ENCODE data around the gene CSNK1G1.

Gene CSNK1G1

DNA sequence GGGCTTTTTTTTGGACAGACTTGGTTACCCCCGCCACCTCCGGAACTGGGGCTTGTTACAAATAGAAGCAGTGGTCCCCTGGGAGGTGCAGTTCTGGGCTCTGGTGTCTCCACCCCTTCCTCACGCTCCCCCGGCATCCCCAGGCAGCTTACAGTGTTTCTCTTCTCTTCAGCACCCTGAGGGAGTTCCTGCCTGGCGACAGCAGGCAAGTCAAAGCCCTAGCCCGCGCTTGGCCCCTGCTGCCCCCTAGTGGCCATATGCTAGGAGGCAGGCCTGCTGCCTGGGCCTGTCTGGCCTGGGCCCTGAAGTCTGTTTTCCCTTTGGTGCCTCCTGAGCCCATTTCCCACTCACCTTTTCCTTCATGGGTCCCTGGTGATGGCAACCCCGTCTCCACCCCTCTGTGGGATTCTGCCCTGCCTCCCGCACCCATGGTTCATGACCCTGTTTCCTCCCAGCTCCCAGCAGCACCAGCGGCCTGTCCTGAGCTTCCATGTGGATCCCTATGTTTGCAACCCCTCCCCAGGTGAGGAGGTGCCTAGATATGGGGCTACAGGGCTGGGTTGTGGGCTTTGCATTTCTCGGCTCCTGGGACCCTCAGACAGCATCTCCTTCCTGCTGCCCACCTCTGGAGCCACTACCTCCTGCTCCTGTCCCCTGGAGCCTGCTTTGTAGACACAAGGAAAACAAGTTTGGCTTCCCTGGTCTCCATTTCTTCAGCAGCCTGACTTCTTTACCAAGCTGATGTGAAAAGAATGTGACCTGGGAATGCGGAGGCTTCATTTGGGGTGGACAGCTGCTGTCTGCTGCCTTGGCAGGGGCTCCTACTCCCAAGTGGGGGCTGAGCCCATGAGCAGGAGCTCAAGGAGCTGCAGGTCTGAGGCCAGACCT lies 202.2 kb downstream of the CSNK1G1 start:
- DNase-seq (ENCODE audit: low read depth) = peak; percentile 86

DNA sequence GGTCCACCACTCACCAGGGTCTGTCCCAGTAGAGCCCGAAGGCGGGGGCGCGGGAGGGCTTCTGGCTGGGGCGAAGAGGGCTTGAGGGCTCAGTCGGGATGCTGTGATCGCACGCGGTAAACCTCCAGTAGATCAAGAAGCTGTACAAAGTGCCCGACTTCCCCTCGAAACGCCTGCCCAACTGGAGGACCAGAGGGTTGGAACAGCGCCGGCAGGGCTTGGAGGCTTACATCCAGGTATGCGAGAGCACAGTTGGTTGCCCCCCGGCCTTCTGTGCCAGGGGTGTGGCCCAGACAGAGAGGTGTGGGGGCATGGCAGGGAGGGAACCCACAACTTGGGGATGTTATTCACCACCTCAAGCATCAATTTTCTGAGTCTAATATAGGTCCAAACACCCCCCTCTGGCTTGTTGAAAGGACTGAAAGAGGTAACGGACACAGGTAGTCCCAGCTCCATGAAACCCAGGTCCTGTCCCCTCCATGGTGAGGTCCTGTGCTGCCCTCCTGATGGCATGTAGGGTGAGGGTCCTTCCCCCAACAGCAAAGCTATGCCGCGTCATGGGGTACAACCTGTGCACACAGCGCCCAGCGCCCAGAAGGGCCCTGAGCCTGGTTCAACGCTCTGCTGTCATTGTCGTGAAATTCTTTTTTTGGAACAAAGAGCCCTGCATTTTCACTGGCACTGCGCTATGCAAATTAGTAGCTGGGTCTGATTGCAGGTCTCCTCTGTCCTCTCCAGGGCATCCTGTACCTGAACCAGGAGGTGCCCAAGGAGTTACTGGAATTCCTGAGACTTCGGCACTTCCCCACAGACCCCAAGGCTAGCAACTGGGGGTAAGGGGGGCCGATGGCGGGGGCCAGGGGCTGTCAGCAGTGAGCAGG lies 203.2 kb downstream of the CSNK1G1 start:
- DNase-seq (ENCODE audit: low read depth) = no peak

DNA sequence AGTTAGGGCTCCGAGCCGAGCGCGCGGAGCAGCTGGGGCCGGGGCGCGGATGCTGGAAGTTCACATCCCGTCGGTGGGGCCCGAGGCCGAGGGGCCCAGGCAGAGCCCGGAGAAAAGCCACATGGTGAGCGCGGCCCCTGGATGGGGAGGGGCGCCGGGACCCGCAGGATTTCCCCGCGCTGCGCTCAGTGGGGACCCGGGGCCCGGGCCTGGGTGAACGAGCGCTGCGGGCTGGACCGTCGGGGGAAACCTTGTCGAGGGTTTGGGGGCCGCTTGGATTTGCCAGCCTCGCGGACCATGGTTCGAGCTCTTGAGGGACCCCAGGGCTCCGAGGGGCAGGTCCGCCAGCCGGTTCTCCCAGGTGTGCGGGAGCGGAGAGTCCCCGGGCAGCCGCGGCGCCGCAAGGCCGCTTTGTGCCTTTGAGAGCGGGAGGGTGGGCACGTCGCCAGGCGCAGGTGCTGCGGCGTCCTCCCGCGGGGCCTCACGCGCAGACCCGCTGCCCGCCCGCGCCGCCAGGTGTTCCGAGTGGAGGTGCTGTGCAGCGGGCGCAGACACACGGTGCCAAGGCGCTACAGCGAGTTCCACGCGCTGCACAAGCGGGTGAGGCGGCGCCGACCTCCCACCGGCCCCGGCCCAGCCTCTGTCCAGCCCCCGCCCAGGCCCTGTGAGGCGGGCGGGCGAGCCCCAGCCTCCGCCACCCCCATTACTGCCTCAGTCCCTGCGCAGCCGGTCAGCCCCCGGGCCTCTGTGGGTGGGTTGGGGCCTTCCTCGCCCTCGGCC lies 204.1 kb downstream of the CSNK1G1 start, which contains the start of gene SNX22:
Gene SNX22 (plus strand): TSS at position 5 of the 780 bp plus-strand sequence. CDS start 45 bp downstream, at position 50.
- DNase-seq (ENCODE audit: low read depth) = no peak

DNA sequence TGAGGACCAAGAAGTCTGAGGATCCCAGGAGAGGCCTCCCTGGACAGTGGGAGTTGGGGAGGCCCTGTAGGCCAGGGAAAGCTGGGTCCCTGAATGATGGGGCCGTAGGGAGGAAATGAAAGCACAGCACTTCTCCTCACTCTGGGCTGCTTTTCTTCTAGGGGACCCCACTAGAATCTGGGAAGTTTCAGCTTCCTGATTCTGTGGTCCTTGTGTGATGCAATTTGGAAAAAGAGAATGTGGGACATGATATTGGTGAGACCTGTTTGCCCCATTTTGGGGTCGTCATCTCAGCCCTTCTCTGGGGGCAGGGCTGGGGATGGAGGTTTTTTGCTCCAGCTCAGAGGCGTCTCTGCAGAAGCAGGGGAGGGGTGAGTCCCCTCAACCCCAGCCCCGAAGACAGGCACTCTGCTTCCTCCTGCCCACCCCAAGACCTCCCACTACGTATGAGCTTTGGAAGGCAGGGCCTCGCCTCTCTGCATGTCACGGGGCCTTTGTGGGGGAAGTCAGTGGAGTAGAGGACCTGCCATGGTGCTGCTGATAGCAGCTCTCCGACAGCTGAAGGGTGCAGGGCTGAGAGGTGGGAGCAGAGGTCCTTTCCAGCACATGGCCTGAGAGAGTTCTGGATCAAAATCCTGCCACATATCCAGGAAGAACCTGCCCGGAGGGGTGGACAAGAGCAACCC lies 205.9 kb downstream of the CSNK1G1 start:
- no peak for DNase-seq (ENCODE audit: low read depth)

DNA sequence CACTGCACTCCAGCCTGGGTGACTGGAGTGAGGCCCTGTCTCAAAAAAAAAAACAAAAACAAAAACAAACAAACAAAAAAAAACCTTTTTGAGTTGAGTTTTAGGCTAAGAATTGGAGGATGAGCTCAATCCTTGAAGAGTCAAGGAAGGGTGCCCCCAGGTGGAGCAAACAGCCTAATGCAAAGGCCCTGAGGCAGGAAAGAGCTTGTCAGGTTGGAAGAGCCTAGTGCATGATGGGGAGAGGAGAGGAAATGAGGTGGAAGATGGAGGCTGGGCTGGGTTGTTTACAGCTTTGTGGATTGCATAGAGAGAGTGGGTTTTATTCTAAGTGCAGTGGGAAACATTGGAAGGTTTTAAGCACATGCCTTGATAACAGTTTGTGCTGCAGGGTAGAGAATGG lies 206.5 kb downstream of the CSNK1G1 start:
- DNase-seq (ENCODE audit: low read depth) = peak; percentile 26

DNA sequence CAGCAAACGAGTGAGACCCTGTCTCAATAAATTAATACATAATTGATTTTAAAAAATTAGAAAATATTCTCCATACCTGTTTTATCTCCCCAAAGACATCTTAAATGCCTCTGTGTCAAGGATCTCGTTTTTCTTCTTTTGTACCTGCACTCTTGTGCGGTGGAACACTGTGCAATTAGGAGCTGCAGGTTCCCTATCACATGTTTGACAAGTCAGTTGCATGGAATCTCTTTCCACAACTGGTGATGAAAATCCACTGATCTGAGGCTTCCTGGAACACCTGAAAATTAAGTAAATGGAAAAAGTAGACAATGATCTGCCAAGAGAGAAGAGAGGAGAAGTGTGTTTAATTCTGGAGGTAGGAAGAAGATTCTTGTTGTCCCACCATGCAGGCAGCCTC lies 207.4 kb downstream of the CSNK1G1 start:
- DNase-seq (ENCODE audit: low read depth) = no peak

DNA sequence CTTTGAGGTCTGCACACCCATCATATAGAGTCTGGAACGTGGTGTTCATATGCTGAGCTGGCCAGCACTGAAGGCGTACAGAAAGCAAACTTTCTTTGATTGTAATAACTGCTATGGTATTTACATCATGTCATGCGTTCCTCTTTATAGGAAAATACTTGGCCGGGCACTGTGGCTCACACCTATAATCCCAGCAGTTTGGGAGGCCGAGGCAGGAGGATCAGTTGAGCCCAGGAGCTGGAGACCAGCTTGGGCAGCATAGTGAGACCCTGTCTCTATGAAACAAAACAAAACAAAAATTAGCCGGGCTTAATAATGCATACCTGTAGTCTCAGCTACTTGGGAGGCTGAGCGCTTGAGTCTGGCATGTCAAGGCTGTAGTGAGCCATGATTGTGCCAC lies 207.8 kb downstream of the CSNK1G1 start:
- DNase-seq (ENCODE audit: low read depth) = no peak

DNA sequence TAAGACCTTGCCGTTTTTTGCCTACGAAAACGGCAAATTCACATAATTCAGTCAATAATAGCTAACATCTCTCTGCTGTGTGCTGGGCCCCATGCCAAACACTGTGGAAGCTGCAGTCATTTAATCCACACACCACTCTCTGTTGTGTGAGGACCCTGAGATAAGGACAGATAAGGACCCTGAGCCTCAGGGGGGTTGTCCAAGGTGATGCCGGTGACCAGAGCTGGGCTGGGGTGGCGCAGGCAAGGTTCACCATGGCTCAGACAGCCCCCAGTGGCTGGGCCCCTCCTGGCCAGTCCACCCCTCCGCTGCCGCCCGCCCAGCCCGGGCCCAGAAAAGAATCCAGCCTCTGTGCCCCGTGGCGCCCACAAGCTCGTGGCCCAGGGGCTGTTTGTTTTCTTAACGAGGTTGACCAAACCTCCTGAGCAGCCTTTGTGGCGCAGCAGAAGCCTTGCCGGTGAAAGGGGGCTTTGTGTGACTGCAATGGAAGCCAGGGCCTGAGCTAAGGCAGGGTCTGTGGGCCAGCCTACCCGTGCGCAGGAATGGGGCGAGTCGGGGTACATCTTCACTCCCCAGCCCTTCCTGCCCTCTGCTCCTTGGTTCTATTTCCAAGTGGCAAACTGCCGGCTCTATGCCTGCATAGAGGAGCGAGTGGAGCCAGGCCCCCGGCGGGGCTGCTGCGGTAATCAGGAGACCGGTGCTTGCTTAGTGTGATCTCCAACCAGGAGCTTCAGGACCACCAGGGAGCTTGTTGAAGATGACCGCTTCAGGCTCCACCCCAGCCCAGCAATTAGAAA lies 208.9 kb downstream of the CSNK1G1 start:
- no peak for DNase-seq (ENCODE audit: low read depth)

DNA sequence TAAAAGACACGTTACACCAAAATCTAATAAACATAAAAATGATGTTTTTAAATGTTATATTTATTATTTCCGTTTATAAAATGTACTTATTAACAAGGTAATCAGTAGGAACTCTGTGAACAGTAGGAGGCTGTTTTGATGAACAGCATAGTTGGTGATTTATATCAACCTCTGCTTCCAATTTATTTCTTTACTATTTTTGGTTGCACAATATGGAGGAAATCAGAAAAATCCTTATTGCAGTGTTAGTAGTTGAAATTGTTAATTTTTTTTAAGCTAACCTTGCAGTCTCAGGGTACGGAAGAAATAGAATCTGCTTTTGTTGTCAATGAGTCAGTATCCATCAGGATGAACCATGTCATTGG lies 209.5 kb downstream of the CSNK1G1 start:
- DNase-seq (ENCODE audit: low read depth) = no peak

DNA sequence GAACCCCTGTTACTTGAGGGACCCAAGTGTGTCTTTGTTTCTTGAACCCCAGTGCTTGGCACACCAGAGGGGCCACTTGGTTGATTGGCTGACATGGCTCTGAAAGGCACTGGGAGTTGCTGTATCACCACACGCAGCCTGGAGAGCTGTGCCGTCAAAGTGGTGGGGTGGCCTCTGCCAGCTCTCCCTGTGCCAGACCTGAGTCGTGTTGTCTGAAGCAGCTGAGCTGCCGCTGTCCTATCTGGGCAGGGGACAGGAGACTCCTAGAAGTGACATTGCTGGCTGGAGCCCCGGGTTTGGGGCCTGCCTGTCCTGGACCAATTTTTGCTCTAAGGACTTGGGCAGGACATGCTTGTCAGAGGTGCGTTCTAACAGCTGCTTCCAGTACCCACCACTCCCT lies 209.9 kb downstream of the CSNK1G1 start:
- DNase-seq (ENCODE audit: low read depth) = no peak

DNA sequence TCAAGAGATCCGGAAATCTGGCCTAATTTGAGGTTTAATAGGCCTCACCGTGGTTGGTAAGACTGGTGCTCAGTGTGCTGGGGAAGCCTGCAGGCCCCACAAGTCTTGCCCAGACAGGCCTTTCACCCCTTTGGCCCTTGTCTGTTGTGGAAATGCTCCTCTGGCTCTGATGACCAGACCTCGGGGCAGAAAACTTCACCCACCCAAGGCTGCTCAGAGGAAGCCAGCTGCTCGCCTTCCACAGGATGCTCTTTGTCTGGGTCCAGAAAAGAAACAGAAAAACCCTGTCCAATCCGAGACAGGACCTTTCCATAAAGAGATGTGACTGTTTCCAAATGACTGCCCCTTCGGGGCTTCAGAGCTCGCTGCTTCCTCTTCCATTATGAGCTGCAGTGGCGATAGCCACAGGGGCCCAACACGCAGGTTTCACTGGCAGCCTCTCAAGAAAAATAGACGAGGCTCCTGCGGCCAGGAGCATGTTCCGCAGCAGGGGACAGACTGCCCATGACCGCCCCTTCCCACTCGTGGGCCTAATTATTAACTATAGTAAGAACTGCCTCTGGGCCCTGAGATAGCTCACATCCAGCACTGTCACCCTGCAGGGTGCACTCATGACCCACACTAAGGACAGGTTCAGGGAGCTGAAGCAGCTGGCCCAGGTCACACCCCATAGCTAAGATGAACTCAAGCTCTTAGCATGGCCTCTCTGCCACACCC lies 211.2 kb downstream of the CSNK1G1 start:
- DNase-seq (ENCODE audit: low read depth) = no peak

DNA sequence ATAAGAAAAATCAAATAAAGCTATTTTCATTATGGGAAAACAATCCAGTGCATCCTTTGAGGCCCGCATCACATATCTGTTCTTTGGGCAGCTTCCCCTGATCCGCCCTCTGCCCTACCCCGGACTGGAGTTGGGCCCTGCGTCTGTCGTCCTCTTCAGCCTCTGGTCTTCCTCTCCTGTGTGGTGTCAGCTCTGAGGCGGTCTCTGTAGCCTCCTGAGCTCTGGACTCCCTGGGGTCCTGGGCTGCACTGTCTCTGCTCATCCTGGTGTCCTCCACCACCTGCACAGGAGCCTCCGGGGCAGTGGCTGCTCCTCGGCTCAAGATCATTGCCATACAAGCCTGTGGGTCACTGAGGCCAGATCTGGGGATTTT lies 211.8 kb downstream of the CSNK1G1 start:
- DNase-seq (ENCODE audit: low read depth) = no peak

DNA sequence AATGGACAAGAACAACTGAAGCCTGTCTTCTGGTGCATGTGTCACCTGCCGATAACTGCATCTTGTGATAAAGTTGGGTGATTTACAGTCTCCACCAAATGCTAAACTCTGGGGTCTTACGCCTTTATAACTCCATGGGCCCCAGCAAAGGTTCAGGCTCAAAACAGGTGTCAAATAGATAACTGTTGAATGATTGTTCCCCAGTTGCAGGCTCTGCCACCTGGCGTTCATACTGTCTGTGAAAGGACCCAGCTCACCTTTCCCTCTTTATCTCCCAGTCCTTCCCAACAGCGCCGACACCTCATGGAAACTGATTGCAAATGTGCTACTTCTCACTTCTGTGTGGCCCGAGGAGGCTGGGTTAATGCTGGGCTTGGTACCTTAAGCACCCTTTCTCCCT lies 212.7 kb downstream of the CSNK1G1 start:
- DNase-seq (ENCODE audit: low read depth) = no peak

DNA sequence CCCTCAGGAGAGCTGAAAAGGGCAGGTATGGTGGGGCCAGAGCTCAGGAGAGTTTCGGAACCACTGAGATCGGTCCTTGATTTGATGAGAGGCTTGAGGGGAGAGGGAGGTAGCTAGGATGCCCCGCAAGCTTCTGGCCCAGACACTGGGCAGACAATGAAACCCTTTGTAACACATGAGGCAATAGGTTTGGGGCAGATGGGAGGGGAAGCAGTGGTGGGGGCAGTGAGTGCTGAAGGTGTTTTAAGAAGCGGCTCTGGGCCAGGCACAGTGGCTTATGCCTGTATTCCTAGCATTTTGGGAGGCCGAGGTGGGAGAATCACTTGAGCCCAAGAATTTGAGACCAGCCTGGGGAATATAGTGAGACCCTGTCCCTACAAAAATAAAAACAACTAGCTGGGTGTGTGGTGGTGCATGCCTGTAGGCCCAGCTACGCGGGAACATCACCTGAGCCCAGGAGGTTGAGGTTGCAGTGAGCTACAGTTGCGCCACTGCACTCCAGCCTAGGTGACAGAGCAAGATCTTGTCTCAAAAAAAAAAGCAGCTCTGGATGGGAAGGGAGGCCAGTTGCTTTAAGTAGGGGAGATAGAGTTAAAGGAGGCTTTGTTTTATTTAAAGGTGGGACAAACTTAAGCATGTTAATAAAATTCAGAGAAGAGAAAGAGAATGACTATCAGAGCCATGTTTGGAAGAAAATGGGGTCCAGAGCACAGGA lies 214.0 kb downstream of the CSNK1G1 start:
- DNase-seq (ENCODE audit: low read depth) = no peak

DNA sequence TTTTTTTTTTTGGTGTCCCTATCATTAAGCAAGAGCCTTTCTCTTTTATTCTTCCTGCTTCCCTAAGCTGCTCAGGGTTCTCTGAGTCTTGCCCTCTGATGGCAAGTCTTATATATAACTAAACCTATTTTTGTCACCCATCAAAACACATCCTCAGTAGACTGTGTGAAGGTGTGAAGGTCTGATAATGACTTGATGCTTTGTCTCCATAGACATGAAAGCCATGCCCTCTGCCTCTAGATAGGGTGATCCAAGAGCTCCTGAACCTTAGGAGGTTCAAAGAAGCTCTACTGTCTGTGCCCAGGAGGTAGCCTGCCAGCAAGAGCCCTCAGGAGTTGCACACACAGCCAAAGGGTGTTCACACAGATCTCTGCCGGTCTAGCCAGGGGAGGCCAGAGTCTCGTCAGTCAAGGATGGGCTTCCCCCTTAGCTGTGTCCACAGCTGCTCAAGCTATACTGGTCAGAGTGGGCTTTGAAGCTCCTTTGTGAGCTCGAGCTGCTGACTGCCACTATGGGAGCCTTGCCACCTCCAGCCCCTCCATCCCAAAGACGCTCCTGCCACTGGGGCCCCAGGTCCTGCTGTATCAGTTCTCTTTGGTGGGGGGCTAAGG lies 217.5 kb downstream of the CSNK1G1 start:
- no peak for DNase-seq (ENCODE audit: low read depth)

DNA sequence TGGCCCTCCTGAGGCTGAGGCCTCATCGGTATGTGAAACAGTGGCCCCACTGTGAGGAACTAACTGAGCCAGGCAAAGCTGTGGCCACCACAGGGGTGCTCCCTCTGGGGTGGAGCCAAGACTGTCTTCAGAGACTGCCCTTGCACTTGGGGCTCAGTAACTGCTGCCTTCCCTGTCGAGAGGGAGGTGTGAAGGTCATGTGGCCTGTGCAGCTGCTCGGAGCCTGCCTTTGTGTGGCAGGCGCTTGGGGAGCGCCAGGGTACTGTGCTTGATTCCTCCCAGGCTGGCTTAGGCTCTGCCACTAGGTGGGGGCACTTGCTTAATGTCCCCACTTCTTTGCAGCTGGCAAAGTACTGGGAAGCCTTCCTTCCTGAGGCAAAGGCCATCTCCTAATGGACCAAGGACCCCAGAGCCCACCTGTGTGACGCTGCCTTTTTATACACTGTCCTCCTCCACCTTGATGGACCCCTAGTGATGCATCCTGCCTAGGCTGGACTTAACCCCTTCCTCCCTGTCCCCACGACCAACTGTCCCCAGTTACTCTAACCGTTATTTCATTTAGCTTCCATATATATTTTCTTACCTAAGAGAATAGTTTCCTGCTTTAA lies 218.6 kb downstream of the CSNK1G1 start:
- DNase-seq (ENCODE audit: low read depth) = no peak

DNA sequence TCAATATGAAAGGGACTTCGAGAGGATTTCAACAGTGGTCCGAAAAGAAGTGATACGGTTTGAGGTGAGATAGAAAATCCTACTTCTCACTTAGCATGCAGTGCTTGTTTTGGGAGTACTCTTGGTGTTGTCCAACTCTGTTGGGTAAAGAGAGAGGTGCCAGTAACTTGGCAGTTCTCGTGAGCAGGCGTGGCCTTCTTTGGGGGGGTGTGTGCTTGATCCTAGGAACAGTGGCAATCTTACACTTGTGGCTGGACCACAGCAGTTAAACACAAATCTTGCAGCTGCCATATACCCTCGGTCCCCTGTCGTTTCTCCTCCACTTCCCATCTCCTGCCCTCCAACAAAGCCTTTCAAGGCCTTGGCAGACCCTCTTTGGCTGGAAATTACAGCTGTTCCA lies 219.6 kb downstream of the CSNK1G1 start:
- DNase-seq (ENCODE audit: low read depth) = no peak

DNA sequence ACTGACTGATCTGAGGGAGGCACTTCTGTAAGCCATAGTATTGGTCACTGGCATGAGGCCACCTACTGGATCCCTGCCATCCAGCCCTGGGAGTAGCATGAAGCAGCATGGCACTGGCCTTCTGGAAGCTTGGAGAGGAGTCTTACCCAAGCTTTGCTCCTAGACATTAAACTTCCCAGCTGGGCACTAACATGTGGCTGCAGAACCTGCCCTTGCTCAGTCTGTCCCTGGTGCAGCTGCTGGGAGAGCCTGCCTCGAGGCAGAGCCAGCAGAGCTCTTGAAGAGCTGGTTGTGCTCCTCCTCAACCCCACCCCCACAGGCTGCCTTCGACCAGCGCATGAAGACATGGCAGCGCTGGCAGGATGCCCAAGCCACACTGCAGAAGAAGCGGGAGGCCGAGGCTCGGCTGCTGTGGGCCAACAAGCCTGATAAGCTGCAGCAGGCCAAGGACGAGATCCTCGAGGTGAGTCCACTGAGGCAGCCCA lies 221.6 kb downstream of the CSNK1G1 start:
- DNase-seq (ENCODE audit: low read depth) = peak; percentile 44
